Adipocyte (in vitro differentiated cells): Measurements from ENCODE around the gene IL3.

Source experiments
- DNase-seq: peaks from one replicate; pipeline ENCODE4 v3.0.0-alpha.2; 2015; ENCODE audit warnings: low read depth
- H3K27me3 ChIP-seq: replicated peaks from 2 replicates; pipeline ENCODE4 v1.7.0; 2013; ENCODE audit warnings: mild to moderate bottlenecking, low read length, moderate library complexity; ENCODE audit not compliant: control insufficient read depth, insufficient read depth
- H3K36me3 ChIP-seq: 2 replicates; pipeline ENCODE4 v1.7.0; 2013; ENCODE audit warnings: low read length, mild to moderate bottlenecking, moderate library complexity; ENCODE audit not compliant: control insufficient read depth, insufficient read depth, severe bottlenecking
- H3K4me1 ChIP-seq: 2 replicates; pipeline ENCODE4 v1.7.0; 2013; ENCODE audit warnings: mild to moderate bottlenecking, low read length, moderate library complexity; ENCODE audit not compliant: control insufficient read depth, insufficient read depth
- H3K4me3 ChIP-seq: 2 replicates; pipeline ENCODE4 v1.7.0; 2013; ENCODE audit warnings: mild to moderate bottlenecking, low read length, moderate library complexity
- H3K9ac ChIP-seq: 2 replicates; pipeline ENCODE4 v1.7.0; 2013; ENCODE audit warnings: mild to moderate bottlenecking, low read length, moderate library complexity
- H3K9me3 ChIP-seq: 2 replicates; pipeline ENCODE4 v1.7.0; 2013; ENCODE audit warnings: mild to moderate bottlenecking, low read length, moderate library complexity; ENCODE audit not compliant: control insufficient read depth

The IL3 gene

GRCh38 chr5:132069994-132070393 is 9.5 kb downstream of the IL3 start:
- Histone ChIP-seq H3K27me3 (no peaks in the 10 kb centered on the region), H3K4me1 (no peaks in the 10 kb centered on the region), H3K4me3 (no peak overlapping the region), H3K36me3 (no peaks in the 10 kb centered on the region), H3K9ac (no peak overlapping the region), H3K9me3 (no peaks in the 10 kb centered on the region)
- no peak for DNase-seq

DNA sequence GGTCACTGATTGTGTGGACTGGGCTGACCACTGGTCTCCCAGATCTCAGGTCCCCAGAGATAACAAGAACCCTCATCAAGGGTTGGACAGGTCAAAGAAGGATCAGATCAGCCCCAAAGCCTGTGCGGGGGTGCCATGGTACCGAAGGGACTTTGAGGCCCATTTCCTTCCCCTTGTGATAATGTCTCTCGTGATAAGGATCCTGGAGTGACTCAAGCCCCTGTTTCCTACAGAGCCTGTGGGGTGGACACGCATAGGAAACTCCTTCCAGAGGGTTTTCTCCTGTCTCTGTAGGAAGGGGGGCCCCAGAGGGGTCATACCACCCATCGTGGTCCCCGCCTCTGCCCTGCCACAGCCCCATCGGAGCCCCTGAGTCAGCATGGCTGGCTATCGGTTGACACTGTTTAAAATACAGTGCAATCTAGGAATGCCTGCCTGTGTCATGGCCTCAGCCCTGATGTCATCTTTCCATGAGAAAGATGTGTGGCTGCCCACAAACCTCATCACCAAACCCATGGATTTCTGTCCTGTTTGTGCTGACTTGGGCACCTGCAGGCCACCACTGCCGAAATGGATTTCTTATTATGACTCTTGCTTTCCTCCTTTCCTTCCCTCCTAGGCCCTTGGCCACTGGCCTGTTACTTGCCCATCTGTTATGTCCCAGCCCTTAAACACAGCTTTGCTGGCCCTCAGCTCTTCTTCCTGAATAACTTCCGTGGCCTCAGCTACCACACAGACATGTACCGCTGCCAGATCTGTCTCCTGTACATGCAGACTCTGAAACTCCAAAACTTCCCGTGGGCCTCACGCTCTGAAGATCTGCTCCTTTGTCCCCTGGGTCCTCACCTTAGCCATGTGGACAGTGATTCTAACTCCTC is 10.2 kb downstream of the IL3 start:
- DNase-seq = no peak
- H3K4me1 ChIP-seq = no peaks in the 10 kb centered on the region

GRCh38 chr5:132071338-132071707 is 10.9 kb downstream of the IL3 start:
- DNase-seq = no peak
- Histone ChIP-seq H3K4me3 (no peak overlapping the region), H3K36me3 (no peaks in the 10 kb centered on the region), H3K27me3 (no peaks in the 10 kb centered on the region), H3K4me1 (no peaks in the 10 kb centered on the region), H3K9me3 (no peaks in the 10 kb centered on the region), H3K9ac (no peak overlapping the region)

More for the DNA sequence above, 10.2 kb downstream of the IL3 start:
- H3K9me3 ChIP-seq = no peaks in the 10 kb centered on the region
- H3K36me3 ChIP-seq = no peaks in the 10 kb centered on the region
- no peak overlapping the region for H3K4me3 ChIP-seq
- no peaks in the 10 kb centered on the region for H3K27me3 ChIP-seq
- no peak overlapping the region for H3K9ac ChIP-seq

GRCh38 chr5:132072070-132072469 is 11.6 kb downstream of the IL3 start:
- Histone ChIP-seq H3K9me3 (no peaks in the 10 kb centered on the region), H3K27me3 (no peaks in the 10 kb centered on the region), H3K4me3 (no peak overlapping the region), H3K9ac (no peak overlapping the region), H3K4me1 (no peaks in the 10 kb centered on the region), H3K36me3 (no peaks in the 10 kb centered on the region)
- DNase-seq = no peak

GRCh38 chr5:132072528-132072927 is 12.1 kb downstream of the IL3 start:
- no peak for DNase-seq
- no peaks in the 10 kb centered on the region for H3K9me3 ChIP-seq
- no peaks in the 10 kb centered on the region for H3K36me3 ChIP-seq
- H3K4me1 ChIP-seq = no peaks in the 10 kb centered on the region
- H3K9ac ChIP-seq = no peak overlapping the region
- no peaks in the 10 kb centered on the region for H3K27me3 ChIP-seq
- H3K4me3 ChIP-seq = no peak overlapping the region

- no peak for DNase-seq
- H3K27me3 ChIP-seq = no peaks in the 10 kb centered on the region
- H3K4me3 ChIP-seq = no peak within 1 kb of the TSS
- no peaks in the 10 kb centered on the region for H3K4me1 ChIP-seq
- H3K36me3 ChIP-seq = no peaks in the 10 kb centered on the region
- no peak within 1 kb of the TSS for H3K9ac ChIP-seq
- H3K9me3 ChIP-seq = no peaks in the 10 kb centered on the region
Measured at GRCh38 chr5:132073231-132074013, 13.0 kb downstream of the IL3 start, which contains the start of gene CSF2. CSF2 (plus strand) TSS chr5:132073789; CDS start chr5:132073824, 35 bp downstream.

DNA sequence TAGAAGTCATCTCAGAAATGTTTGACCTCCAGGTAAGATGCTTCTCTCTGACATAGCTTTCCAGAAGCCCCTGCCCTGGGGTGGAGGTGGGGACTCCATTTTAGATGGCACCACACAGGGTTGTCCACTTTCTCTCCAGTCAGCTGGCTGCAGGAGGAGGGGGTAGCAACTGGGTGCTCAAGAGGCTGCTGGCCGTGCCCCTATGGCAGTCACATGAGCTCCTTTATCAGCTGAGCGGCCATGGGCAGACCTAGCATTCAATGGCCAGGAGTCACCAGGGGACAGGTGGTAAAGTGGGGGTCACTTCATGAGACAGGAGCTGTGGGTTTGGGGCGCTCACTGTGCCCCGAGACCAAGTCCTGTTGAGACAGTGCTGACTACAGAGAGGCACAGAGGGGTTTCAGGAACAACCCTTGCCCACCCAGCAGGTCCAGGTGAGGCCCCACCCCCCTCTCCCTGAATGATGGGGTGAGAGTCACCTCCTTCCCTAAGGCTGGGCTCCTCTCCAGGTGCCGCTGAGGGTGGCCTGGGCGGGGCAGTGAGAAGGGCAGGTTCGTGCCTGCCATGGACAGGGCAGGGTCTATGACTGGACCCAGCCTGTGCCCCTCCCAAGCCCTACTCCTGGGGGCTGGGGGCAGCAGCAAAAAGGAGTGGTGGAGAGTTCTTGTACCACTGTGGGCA is 13.8 kb downstream of the IL3 start:
- H3K4me1 ChIP-seq = no peaks in the 10 kb centered on the region
- no peaks in the 10 kb centered on the region for H3K9me3 ChIP-seq
- no peak overlapping the region for H3K9ac ChIP-seq
- H3K36me3 ChIP-seq = no peaks in the 10 kb centered on the region
- H3K27me3 ChIP-seq = no peaks in the 10 kb centered on the region
- no peak for DNase-seq
- no peak overlapping the region for H3K4me3 ChIP-seq

DNA sequence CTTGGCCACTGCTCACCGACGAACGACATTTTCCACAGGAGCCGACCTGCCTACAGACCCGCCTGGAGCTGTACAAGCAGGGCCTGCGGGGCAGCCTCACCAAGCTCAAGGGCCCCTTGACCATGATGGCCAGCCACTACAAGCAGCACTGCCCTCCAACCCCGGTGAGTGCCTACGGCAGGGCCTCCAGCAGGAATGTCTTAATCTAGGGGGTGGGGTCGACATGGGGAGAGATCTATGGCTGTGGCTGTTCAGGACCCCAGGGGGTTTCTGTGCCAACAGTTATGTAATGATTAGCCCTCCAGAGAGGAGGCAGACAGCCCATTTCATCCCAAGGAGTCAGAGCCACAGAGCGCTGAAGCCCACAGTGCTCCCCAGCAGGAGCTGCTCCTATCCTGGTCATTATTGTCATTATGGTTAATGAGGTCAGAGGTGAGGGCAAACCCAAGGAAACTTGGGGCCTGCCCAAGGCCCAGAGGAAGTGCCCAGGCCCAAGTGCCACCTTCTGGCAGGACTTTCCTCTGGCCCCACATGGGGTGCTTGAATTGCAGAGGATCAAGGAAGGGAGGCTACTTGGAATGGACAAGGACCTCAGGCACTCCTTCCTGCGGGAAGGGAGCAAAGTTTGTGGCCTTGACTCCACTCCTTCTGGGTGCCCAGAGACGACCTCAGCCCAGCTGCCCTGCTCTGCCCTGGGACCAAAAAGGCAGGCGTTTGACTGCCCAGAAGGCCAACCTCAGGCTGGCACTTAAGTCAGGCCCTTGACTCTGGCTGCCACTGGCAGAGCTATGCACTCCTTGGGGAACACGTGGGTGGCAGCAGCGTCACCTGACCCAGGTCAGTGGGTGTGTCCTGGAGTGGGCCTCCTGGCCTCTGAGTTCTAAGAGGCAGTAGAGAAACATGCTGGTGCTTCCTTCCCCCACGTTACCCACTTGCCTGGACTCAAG is 14.6 kb downstream of the IL3 start:
- DNase-seq = no peak
- no peak overlapping the region for H3K4me3 ChIP-seq
- no peaks in the 10 kb centered on the region for H3K4me1 ChIP-seq
- H3K9ac ChIP-seq = no peak overlapping the region
- no peaks in the 10 kb centered on the region for H3K27me3 ChIP-seq
- no peaks in the 10 kb centered on the region for H3K36me3 ChIP-seq
- H3K9me3 ChIP-seq = no peaks in the 10 kb centered on the region

- Histone ChIP-seq H3K4me1 (no peaks in the 10 kb centered on the region), H3K9me3 (no peaks in the 10 kb centered on the region), H3K4me3 (no peak overlapping the region), H3K27me3 (no peaks in the 10 kb centered on the region), H3K9ac (no peak overlapping the region), H3K36me3 (no peaks in the 10 kb centered on the region)
- DNase-seq = no peak
Measured at GRCh38 chr5:132075719-132076077, 15.2 kb downstream of the IL3 start.

DNA sequence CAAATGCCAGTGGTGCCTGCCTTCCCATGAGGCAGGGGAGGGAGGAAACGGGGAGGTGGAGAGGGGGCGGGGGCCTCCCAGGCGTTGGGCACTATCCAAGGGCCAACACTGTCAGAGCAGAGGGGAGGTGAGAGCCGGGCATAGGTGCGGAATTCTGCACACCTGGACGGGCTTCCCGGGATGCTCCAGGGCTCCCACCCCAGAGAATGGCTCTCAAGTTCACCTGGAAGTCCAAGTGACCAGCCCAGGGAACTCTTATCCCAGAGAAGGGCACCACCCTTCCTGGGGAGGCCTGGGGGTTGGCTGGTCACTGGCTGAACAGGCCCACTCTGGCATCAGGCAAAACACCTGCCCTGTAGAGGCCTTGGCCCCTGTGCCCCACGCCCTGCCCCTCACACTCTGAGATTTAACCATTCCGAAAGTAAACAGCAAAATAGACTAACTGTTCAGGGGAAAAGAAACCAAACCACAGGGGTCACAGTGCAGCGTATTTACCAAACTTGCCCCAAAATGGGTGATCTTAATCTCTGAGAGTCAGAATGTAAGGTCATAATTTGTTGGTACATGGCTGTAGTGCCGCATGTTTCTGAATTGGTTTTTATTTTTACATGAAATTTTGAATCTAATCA is 15.9 kb downstream of the IL3 start:
- Histone ChIP-seq H3K4me3 (no peak overlapping the region), H3K27me3 (no peaks in the 10 kb centered on the region), H3K36me3 (no peaks in the 10 kb centered on the region), H3K9me3 (no peaks in the 10 kb centered on the region), H3K4me1 (no peaks in the 10 kb centered on the region), H3K9ac (no peak overlapping the region)
- DNase-seq = no peak
